Measurements from ENCODE around the gene MCRIP2. TPM values are rescaled to one million over a fixed set of nuclear protein-coding genes. Genes with fewer than 3 reads are reported as not detected.

Gene MCRIP2
- total and polyA plus RNA-seq, 5 donors, result 71.2 to 141 (median 87.6) TPM

GRCh38 chr16:643050-643368 lies 1.4 kb downstream of the MCRIP2 start:
- intact Hi-C loops (cut with DNase I), result no loop called here
- no peaks in the 10 kb centered on the region for H3K9me3 ChIP-seq (ENCODE audit: control insufficient read depth, low read length)
- ATAC-seq (no peak), DNase-seq (no peak)
- peak overlapping the region; percentile 71 for H3K27ac ChIP-seq (ENCODE audit: low read length)
- peaks cover 1% of the 10 kb centered on the region for H3K4me1 ChIP-seq (ENCODE audit: control insufficient read depth, insufficient read depth, low read length)
- H3K27me3 ChIP-seq (ENCODE audit: control insufficient read depth, insufficient read depth), result no peaks in the 10 kb centered on the region
- peak overlapping the region; percentile 72 for H3K4me3 ChIP-seq (ENCODE audit: low read length)
- WGBS, result 86% methylated on average over 13 of the region's 13 CpGs

GRCh38 chr16:644556-644955 lies 2.9 kb downstream of the MCRIP2 start:
- Histone ChIP-seq H3K4me3 (ENCODE audit: low read length) (no peak overlapping the region), H3K27ac (ENCODE audit: low read length) (no peak overlapping the region), H3K9me3 (ENCODE audit: control insufficient read depth, low read length) (no peaks in the 10 kb centered on the region), H3K4me1 (ENCODE audit: control insufficient read depth, insufficient read depth, low read length) (peaks cover 3% of the 10 kb centered on the region), H3K27me3 (ENCODE audit: control insufficient read depth, insufficient read depth) (no peaks in the 10 kb centered on the region)
- intact Hi-C loops (cut with DNase I), result no loop called here
- WGBS, result 86% methylated on average over 12 of the region's 12 CpGs
- DNase-seq, result no peak
- no peak for ATAC-seq

GRCh38 chr16:645852-646678 lies 4.4 kb downstream of the MCRIP2 start:
- WGBS, result 72% methylated on average over 32 of the region's 32 CpGs
- no peak for DNase-seq
- intact Hi-C loops (cut with DNase I), result no loop called here
- H3K27me3 ChIP-seq (ENCODE audit: control insufficient read depth, insufficient read depth), result no peaks in the 10 kb centered on the region
- H3K9me3 ChIP-seq (ENCODE audit: control insufficient read depth, low read length), result no peaks in the 10 kb centered on the region
- no peak for ATAC-seq
- H3K4me1 ChIP-seq (ENCODE audit: control insufficient read depth, insufficient read depth, low read length), result peaks cover 3% of the 10 kb centered on the region
- no peak overlapping the region for H3K4me3 ChIP-seq (ENCODE audit: low read length)
- peak overlapping the region; percentile 22 for H3K27ac ChIP-seq (ENCODE audit: low read length)

DNA sequence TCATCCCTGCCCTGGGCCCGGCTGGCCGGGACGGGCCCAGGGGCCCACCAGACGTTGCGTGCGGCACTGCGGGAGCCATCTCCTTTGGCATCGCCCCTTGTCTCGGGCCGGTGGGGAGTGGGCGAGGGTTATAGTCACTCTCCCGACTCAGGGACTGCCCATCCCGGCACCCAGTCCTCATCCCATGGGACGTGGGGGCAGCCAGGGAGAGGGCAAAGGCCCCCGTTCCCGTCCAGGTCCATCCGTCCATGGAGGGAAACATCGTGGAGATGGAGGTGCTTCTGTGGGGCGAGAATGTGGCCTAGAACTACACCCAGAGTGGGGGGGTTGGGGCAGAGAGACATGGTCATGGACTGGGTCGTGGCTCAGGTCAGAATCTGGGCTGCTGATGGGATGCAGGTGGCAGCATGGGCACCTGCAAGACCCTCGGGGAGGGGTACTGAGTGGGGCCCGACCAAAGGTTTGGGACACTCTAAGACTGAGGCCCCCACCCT lies 5.1 kb downstream of the MCRIP2 start:
- Histone ChIP-seq H3K27me3 (ENCODE audit: control insufficient read depth, insufficient read depth) (no peaks in the 10 kb centered on the region), H3K4me1 (ENCODE audit: control insufficient read depth, insufficient read depth, low read length) (peaks cover 3% of the 10 kb centered on the region), H3K9me3 (ENCODE audit: control insufficient read depth, low read length) (no peaks in the 10 kb centered on the region), H3K4me3 (ENCODE audit: low read length) (no peak overlapping the region), H3K27ac (ENCODE audit: low read length) (peak overlapping the region; percentile 22)
- WGBS, result 81% methylated on average over 22 of the region's 22 CpGs
- ATAC-seq, result no peak
- intact Hi-C loops (cut with DNase I), result no loop called here
- no peak for DNase-seq

DNA sequence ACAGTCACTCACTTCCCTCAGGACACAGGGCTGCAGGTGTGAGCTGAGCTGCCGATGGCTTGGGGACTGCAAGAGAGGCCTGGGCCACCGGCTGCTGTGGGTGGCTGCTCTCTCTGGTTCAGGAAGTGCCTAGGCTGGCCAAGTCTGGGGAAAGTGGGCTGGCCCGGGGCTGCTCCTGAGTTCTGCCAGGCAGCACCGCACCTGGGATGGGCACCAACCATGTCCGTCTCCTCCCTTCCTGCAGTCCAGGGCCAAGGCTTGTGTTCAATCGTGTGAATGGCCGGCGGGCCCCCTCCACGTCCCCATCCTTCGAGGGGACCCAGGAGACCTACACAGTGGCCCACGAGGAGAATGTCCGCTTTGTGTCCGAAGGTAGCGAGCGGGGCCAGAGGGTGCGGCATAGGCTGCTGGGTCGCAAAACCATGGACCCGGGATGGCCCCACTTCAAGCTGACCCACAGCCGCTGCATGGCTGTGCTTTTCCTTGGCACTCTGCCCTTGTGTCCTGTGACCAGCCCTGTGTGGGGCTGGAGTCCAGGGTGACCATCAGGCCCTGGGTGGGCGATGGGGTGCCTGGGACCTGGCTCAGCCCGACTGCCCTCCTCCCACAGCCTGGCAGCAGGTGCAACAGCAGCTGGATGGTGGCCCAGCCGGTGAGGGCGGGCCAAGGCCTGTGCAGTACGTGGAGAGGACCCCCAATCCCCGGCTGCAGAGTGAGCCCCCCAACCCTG lies 5.7 kb downstream of the MCRIP2 start:
- 75% methylated on average over 25 of the region's 25 CpGs for WGBS
- H3K4me1 ChIP-seq (ENCODE audit: control insufficient read depth, insufficient read depth, low read length), result peaks cover 3% of the 10 kb centered on the region
- intact Hi-C loops (cut with DNase I), result no loop called here
- H3K9me3 ChIP-seq (ENCODE audit: control insufficient read depth, low read length), result no peaks in the 10 kb centered on the region
- H3K27me3 ChIP-seq (ENCODE audit: control insufficient read depth, insufficient read depth), result no peaks in the 10 kb centered on the region
- DNase-seq (no peak), ATAC-seq (peak in 1 of 2 donors; percentile 1)
- peak overlapping the region; percentile 22 for H3K27ac ChIP-seq (ENCODE audit: low read length)
- no peak overlapping the region for H3K4me3 ChIP-seq (ENCODE audit: low read length)

DNA sequence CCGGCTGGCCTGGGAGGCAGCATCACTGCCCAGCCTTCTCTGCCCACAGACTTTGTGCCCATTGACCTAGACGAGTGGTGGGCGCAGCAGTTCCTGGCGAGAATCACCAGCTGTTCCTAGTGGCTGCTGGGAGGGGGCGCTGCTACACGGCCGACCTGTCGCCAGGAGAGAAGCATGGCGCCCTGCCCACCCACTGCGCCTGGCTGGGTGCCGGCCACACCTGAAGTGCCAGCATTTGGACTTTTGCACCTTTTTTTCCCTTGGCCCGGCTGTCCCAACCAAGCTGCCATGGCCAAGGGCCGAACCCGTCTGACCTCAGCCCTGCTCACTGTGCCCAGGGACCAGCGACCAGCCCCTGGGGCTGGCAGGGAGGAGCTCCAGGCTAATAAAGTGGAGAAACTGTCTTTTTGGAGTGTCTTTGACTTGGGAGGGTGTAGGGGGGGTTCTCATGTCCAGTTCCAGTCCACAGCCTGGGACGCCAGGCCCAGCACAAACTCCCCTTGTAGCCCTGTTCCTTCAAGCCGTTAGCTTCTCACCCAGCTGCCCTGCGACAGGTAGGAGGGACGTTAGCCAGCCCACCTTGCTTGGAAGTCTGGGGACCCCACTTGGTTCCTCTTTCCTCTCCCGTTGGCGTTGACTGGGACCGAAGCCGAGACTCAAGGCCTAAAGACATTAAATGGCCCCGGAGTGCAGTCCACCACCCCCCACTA lies 6.6 kb downstream of the MCRIP2 start:
- H3K9me3 ChIP-seq (ENCODE audit: control insufficient read depth, low read length), result no peaks in the 10 kb centered on the region
- no peak for ATAC-seq
- no peaks in the 10 kb centered on the region for H3K27me3 ChIP-seq (ENCODE audit: control insufficient read depth, insufficient read depth)
- intact Hi-C loops (cut with DNase I), result no loop called here
- H3K4me3 ChIP-seq (ENCODE audit: low read length), result peak overlapping the region; percentile 51
- WGBS, result 44% methylated on average over 24 of the region's 24 CpGs
- no peak for DNase-seq
- peak overlapping the region; percentile 13 for H3K27ac ChIP-seq (ENCODE audit: low read length)
- H3K4me1 ChIP-seq (ENCODE audit: control insufficient read depth, insufficient read depth, low read length), result peaks cover 3% of the 10 kb centered on the region

- Histone ChIP-seq H3K27ac (ENCODE audit: low read length) (peak within 1 kb of the TSS; percentile 13), H3K4me1 (ENCODE audit: control insufficient read depth, insufficient read depth, low read length) (peaks cover 3% of the 10 kb centered on the region), H3K9me3 (ENCODE audit: control insufficient read depth, low read length) (no peaks in the 10 kb centered on the region), H3K4me3 (ENCODE audit: low read length) (peak within 1 kb of the TSS; percentile 51), H3K27me3 (ENCODE audit: control insufficient read depth, insufficient read depth) (no peaks in the 10 kb centered on the region)
- DNase-seq (peak; percentile 96 to 98 (median 98)), ATAC-seq (peak; percentile 88 to 90)
- WGBS, result under 1% methylated on average over 91 of the region's 91 CpGs
- intact Hi-C loops (cut with DNase I), result no loop called here
Observed at GRCh38 chr16:648781-649589, 7.4 kb downstream of the MCRIP2 start, which contains the start of gene WDR90. Gene WDR90, plus strand, starts transcription at chr16:649365. Its CDS starts 52 bp downstream, at chr16:649417.

DNA sequence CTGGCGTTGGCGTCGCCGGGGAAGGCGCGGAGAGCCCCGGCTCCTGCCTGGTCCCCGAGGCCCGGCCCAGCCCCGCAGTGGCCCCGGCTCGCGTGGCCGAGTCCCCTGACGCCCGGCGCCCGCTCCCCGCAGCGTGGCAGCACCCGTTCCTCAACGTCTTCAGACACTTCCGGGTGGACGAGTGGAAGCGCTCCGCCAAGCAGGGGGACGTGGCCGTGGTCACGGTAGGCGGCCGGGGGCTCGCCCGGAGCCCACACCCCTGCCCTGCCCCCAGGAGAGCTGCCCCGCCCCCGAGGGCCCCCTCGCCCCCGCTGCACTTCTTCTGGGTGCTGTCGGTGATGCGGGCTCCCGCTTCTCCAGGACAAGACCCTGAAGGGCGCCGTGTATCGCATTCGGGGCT lies 8.0 kb downstream of the MCRIP2 start:
- no peaks in the 10 kb centered on the region for H3K9me3 ChIP-seq (ENCODE audit: control insufficient read depth, low read length)
- peak overlapping the region; percentile 51 for H3K4me3 ChIP-seq (ENCODE audit: low read length)
- intact Hi-C loops (cut with DNase I), result no loop called here
- no peaks in the 10 kb centered on the region for H3K27me3 ChIP-seq (ENCODE audit: control insufficient read depth, insufficient read depth)
- DNase-seq (no peak), ATAC-seq (no peak)
- WGBS, result 3% methylated on average over 44 of the region's 44 CpGs
- H3K4me1 ChIP-seq (ENCODE audit: control insufficient read depth, insufficient read depth, low read length), result peaks cover 3% of the 10 kb centered on the region
- H3K27ac ChIP-seq (ENCODE audit: low read length), result no peak overlapping the region

DNA sequence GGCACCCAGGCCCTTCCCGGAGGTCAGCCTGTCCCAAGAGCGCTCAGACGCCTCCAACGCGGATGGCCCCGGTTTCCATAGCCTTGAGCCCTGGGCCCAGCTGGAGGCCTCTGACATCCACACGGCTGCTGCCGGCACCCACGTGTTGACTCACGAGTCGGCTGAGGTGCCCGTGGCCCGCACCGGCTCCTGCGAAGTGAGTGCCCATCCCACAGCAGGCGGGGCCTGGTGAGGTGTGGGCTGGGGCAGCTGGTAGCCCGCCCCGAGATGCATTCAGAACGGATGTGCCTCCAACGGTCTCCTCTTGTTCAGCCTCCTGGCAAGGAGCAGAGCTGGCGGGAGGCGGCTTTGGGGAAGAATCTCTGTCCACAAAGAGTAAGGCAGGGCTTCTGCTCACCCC lies 10.2 kb downstream of the MCRIP2 start:
- 89% methylated on average over 22 of the region's 22 CpGs for WGBS
- no peak for DNase-seq
- Histone ChIP-seq H3K4me3 (ENCODE audit: low read length) (no peak overlapping the region), H3K9me3 (ENCODE audit: control insufficient read depth, low read length) (no peaks in the 10 kb centered on the region), H3K4me1 (ENCODE audit: control insufficient read depth, insufficient read depth, low read length) (peaks cover 3% of the 10 kb centered on the region), H3K27me3 (ENCODE audit: control insufficient read depth, insufficient read depth) (no peaks in the 10 kb centered on the region), H3K27ac (ENCODE audit: low read length) (no peak overlapping the region)
- ATAC-seq, result no peak
- intact Hi-C loops (cut with DNase I), result no loop called here

DNA sequence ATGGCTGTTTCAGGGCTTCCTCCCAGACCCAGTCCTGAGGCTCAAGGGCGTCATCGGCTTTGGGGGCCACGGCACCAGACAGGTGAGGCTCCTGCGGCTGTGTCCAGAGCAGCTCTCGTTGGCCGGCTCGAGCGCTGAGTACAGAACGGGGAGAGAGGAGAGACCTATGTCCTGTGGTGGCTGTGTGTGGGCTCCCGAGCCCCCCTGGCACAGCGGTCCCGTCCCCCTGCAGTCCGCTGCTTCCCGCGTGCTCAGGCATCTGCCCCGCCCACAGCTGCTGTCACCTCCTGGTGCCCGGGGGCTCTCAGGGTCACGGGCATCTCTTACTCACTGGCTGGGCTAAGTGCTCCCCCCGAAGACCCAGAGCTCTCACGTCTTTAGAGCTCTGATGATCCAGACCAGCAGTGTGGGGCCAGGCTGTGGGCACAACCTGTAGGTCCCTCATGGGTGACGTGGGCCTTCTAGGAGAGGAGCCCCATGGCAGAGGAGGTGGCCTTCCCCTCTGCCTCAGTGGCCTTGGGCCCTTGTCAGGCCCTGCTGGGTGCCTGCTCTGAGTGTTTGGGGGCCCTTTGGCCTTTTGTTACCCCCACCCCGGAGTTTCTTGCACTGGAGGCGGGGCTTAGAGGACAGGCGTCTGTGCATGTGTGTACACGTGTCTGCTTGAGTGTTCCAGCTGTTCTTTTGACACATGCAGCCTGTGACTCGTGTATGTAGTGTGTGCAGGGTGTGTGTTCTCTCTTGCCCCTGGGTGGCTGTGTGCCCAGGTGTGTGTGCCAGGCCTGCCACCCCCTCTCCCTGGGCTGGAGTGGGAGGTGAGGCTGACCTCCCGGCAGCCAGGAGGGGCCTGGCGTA lies 11.1 kb downstream of the MCRIP2 start:
- no peak overlapping the region for H3K4me3 ChIP-seq (ENCODE audit: low read length)
- intact Hi-C loops (cut with DNase I), result no loop called here

More for the DNA sequence above, 11.1 kb downstream of the MCRIP2 start:
- Histone ChIP-seq H3K9me3 (ENCODE audit: control insufficient read depth, low read length) (no peaks in the 10 kb centered on the region), H3K27ac (ENCODE audit: low read length) (no peak overlapping the region), H3K4me1 (ENCODE audit: control insufficient read depth, insufficient read depth, low read length) (peaks cover 3% of the 10 kb centered on the region), H3K27me3 (ENCODE audit: control insufficient read depth, insufficient read depth) (no peaks in the 10 kb centered on the region)
- WGBS, result 85% methylated on average over 28 of the region's 28 CpGs
- ATAC-seq, result no peak
- DNase-seq, result no peak

Data from right cardiac atrium (tissue), 5 donors.